ENCODE data around the gene AQP12A.

DNA sequence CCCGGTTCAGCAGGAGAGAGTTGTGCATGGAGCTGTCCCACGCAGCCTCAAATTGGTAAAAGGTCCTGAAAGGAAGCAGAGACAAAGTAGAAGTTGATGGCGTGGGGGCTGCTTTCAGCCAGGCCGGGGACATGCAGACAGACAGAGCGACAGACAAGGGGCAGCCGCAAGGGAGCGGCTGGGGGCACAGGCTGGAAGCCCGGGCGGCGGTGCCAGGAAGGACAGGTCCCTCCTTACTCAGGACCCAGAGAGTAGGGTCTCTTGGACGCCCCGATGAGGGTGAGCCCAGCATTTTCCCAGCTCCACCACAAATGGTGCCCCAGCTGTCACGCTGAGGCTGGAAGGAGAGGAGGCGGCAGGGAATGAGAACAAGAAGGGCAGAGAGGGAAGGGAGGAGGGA is 35.2 kb downstream of the AQP12A start:
- TF ChIP-seq, protein P1, sequence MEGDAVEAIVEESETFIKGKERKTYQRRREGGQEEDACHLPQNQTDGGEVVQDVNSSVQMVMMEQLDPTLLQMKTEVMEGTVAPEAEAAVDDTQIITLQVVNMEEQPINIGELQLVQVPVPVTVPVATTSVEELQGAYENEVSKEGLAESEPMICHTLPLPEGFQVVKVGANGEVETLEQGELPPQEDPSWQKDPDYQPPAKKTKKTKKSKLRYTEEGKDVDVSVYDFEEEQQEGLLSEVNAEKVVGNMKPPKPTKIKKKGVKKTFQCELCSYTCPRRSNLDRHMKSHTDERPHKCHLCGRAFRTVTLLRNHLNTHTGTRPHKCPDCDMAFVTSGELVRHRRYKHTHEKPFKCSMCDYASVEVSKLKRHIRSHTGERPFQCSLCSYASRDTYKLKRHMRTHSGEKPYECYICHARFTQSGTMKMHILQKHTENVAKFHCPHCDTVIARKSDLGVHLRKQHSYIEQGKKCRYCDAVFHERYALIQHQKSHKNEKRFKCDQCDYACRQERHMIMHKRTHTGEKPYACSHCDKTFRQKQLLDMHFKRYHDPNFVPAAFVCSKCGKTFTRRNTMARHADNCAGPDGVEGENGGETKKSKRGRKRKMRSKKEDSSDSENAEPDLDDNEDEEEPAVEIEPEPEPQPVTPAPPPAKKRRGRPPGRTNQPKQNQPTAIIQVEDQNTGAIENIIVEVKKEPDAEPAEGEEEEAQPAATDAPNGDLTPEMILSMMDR (conservative IDR thresholded peaks at IDR 0.05; ENCODE audit: low read depth, low read length): no peak
- TF ChIP-seq EZH2 (IDR thresholded peaks at IDR 0.05; ENCODE audit: low read length, unreplicated experiment): no peak
